Measurements from ENCODE around the gene CDH4. TPM values are rescaled to one million over a fixed set of nuclear protein-coding genes. Genes with fewer than 3 reads are reported as not detected.

Gene CDH4
- total RNA-seq, 2 experiments from 2014 or later: 0.11 to 0.18 TPM

- ChIA-PET CTCF (no interaction called here), POLR2A (no interaction called here)
- Mint-ChIP-seq H3K9me3 (no peaks in the 10 kb centered on the region), H3K4me3 (no peak overlapping the region), H3K27me3 (peaks cover 3% of the 10 kb centered on the region), H3K4me1 (ENCODE audit: low read depth) (no peaks in the 10 kb centered on the region), H3K36me3 (ENCODE audit: low read depth) (no peaks in the 10 kb centered on the region), H3K27ac (no peak overlapping the region)
- intact Hi-C loops (cut with micrococcal nuclease): loop anchor here (10.0 kb wide), 1 partner anchor 1008 kb away; no protein-coding TSS in a partner anchor
- ATAC-seq (no peak), DNase-seq (no peak)
- TF ChIP-seq CTCF (IDR thresholded peaks at IDR 0.05): no peak
Measured at GRCh38 chr20:61223121-61223520, 28.9 kb upstream of the CDH4 start.

DNA sequence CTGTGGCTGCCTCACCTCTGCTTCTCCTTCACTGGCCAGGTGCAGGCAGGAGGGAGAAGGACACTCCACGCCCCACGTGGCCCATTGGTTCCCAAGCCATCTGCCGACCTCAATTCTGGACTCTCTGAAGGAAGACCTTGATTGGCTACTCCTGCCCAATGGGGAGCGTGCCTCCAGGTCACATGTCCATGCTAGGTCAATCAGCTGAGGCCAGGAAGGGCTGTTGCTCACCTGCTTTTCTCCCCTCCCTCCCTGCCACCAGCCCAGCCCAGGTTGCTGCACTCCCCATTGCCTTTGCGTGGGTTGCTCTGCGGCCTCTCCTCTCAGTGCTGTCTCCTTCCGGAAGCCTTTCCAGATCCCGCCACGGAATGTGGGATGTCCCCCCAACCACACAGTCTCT is 21.9 kb upstream of the CDH4 start:
- H3K9me3 Mint-ChIP-seq: no peaks in the 10 kb centered on the region
- no peak for TF ChIP-seq CTCF (IDR thresholded peaks at IDR 0.05)
- POLR2A ChIA-PET: no interaction called here
- no peak overlapping the region for H3K27ac Mint-ChIP-seq
- intact Hi-C loops (cut with micrococcal nuclease): no loop called here
- H3K4me1 Mint-ChIP-seq (ENCODE audit: low read depth): no peaks in the 10 kb centered on the region
- no peak overlapping the region for H3K4me3 Mint-ChIP-seq
- no peak for ATAC-seq
- peaks cover 9% of the 10 kb centered on the region for H3K27me3 Mint-ChIP-seq
- CTCF ChIA-PET: no interaction called here
- no peaks in the 10 kb centered on the region for H3K36me3 Mint-ChIP-seq (ENCODE audit: low read depth)
- DNase-seq: no peak

DNA sequence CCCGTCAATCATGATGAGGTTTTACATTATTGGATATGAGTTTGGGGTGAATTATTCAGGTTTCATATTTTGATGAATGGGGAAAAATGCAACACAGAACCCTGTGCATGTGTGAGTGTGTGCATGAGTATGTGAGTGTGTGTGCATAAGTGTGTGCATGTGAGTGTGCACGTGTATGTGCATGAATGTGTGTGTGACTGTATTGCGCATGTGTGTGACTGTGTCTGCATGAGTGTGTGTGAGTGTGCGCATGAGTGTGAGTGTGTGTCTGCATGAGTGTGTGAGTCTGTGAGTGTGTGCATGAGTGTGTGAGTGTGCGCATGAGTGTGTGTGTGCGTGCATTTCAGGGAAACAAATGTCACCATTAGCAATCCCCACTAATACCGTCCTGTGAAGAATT is 18.5 kb upstream of the CDH4 start:
- TF ChIP-seq CTCF (IDR thresholded peaks at IDR 0.05): no peak
- DNase-seq (no peak), ATAC-seq (no peak)
- Mint-ChIP-seq H3K27me3 (peaks cover 6% of the 10 kb centered on the region), H3K9me3 (no peaks in the 10 kb centered on the region), H3K27ac (no peak overlapping the region), H3K36me3 (ENCODE audit: low read depth) (no peaks in the 10 kb centered on the region), H3K4me3 (no peak overlapping the region), H3K4me1 (ENCODE audit: low read depth) (no peaks in the 10 kb centered on the region)
- ChIA-PET CTCF (no interaction called here), POLR2A (no interaction called here)
- intact Hi-C loops (cut with micrococcal nuclease): no loop called here

DNA sequence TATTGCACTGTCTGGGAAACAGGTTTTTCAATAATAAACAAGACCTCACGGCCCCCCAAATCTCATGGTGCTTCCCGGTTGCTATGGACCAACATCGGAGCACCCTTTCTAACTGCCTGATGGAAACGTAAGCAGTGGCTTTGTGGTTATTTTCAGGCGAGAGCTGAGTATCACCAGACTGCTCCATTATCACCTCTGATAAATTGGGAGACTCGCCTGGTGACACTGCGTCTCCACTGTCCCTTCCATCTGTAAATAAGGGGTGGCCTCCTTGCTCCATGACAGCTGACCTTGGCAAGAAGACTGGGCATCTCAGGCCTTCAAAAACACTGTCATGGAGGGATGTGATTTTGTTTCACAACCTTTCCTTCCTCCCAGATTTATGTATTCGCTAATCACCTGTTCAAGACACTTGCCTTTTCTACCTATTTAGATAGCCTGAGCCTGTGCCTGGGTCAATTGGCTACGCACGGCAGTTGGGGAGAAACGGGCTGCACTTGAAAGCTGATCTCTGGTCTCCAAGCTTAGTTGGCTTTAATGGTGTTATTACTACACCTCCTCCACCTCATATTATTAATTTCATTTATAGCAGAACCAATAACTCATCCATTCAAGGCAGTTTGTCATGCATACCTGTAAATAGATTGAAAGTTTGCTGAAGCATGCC is 17.7 kb upstream of the CDH4 start:
- no peaks in the 10 kb centered on the region for H3K4me1 Mint-ChIP-seq (ENCODE audit: low read depth)
- intact Hi-C loops (cut with micrococcal nuclease): no loop called here
- H3K27ac Mint-ChIP-seq: no peak overlapping the region
- no peak overlapping the region for H3K4me3 Mint-ChIP-seq
- H3K36me3 Mint-ChIP-seq (ENCODE audit: low read depth): no peaks in the 10 kb centered on the region
- DNase-seq (no peak), ATAC-seq (no peak)
- H3K27me3 Mint-ChIP-seq: peaks cover 6% of the 10 kb centered on the region
- H3K9me3 Mint-ChIP-seq: no peaks in the 10 kb centered on the region
- TF ChIP-seq CTCF (IDR thresholded peaks at IDR 0.05): no peak
- ChIA-PET POLR2A (no interaction called here), CTCF (no interaction called here)

- ChIA-PET POLR2A (no interaction called here), CTCF (no interaction called here)
- no peak overlapping the region for H3K4me3 Mint-ChIP-seq
- H3K27ac Mint-ChIP-seq: no peak overlapping the region
- DNase-seq (no peak), ATAC-seq (no peak)
- peaks cover 2% of the 10 kb centered on the region for H3K27me3 Mint-ChIP-seq
- no peaks in the 10 kb centered on the region for H3K4me1 Mint-ChIP-seq (ENCODE audit: low read depth)
- no peak for TF ChIP-seq CTCF (IDR thresholded peaks at IDR 0.05)
- H3K9me3 Mint-ChIP-seq: peaks cover 6% of the 10 kb centered on the region
- intact Hi-C loops (cut with micrococcal nuclease): no loop called here
- H3K36me3 Mint-ChIP-seq (ENCODE audit: low read depth): no peaks in the 10 kb centered on the region
Measured at GRCh38 chr20:61236713-61237112, 15.3 kb upstream of the CDH4 start.
